ENCODE results near the gene RNF220.
"Not testable (repeated sequence)": the region's sequence is repeated elsewhere in the genome, so short reads cannot be mapped to it uniquely, and the experiment has no call there.

Gene RNF220

DNA sequence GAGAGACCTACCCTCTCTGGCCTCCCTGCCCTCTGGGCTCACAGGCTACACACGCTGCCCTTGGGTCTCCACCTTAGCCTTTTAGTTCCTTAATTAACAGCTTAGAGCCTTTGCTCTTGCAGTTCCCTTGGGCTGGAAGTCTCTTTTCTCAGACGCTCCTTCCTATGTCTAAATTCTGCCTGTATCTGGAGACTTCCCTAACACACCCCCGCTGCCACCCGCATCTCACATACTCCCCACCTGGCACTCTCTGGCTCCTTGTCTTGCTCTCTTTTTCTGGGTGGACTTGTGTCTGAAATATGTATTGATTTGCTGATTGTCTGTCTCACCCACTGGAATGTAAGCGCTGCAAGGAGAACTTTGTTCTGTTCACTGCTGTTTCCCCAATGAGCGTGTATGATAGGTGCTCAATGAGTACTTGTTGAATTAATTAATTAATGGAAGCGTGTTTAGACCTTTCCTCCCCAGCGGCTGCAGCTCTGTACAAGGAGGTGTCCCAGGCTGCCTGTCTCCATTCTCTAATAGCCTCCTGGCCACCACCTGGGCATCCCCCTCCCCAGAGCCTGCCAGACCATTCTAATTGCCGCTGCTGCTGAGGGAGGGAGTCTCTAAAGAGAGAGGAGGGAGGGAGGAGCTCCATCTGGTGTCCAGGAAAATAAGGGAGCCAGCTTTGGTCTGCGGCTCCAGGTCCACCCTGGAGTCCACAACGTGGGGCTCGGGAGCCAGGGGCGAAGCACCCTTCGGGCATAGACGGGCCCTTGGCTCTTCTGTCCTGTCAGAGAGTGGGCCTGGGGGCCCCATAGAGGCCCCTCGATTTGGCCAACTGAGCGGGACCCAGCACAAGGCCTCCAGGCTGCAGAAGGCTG is 95.4 kb downstream of the RNF220 start:
- Histone ChIP-seq H3K27ac (ENCODE audit: low read depth, low read length, severe bottlenecking) (no peak overlapping the region), H3K9me3 (ENCODE audit: control insufficient read depth, low read length) (no peaks in the 10 kb centered on the region), H3K4me3 (ENCODE audit: extremely low read depth, insufficient read depth, low read length, poor library complexity, severe bottlenecking) (no peak overlapping the region), H3K36me3 (ENCODE audit: control insufficient read depth, insufficient read depth, low read length) (no peaks in the 10 kb centered on the region), H3K4me1 (ENCODE audit: control insufficient read depth, insufficient read depth, low read length, poor library complexity, severe bottlenecking) (peaks cover 12% of the 10 kb centered on the region)
- WGBS, 2 experiments (ENCODE audit: insufficient coverage in 2 of 2): 27 to 35% methylated on average over 8 of the region's 17 CpGs

- Histone ChIP-seq H3K27ac (ENCODE audit: low read depth, low read length, severe bottlenecking) (no peak overlapping the region), H3K9me3 (ENCODE audit: control insufficient read depth, low read length) (no peaks in the 10 kb centered on the region), H3K36me3 (ENCODE audit: control insufficient read depth, insufficient read depth, low read length) (no peaks in the 10 kb centered on the region), H3K4me3 (ENCODE audit: extremely low read depth, insufficient read depth, low read length, poor library complexity, severe bottlenecking) (no peak overlapping the region), H3K4me1 (ENCODE audit: control insufficient read depth, insufficient read depth, low read length, poor library complexity, severe bottlenecking) (peaks cover 12% of the 10 kb centered on the region)
- 3% methylated on average over 5 of the region's 13 CpGs for WGBS, 2 experiments (ENCODE audit: insufficient coverage in 2 of 2)
These were observed 96.2 kb downstream of the RNF220 start for GRCh38 chr1:44501047-44501890.

GRCh38 chr1:44502823-44503222 is 97.8 kb downstream of the RNF220 start:
- H3K9me3 ChIP-seq (ENCODE audit: control insufficient read depth, low read length); H3K36me3 ChIP-seq (ENCODE audit: control insufficient read depth, insufficient read depth, low read length); H3K27ac ChIP-seq (ENCODE audit: low read depth, low read length, severe bottlenecking); H3K4me3 ChIP-seq (ENCODE audit: extremely low read depth, insufficient read depth, low read length, poor library complexity, severe bottlenecking): not testable (repeated sequence)
- WGBS, 2 experiments (ENCODE audit: insufficient coverage in 2 of 2): 82 to 88% methylated on average over 3 to 6 of the region's 6 CpGs
- H3K4me1 ChIP-seq (ENCODE audit: control insufficient read depth, insufficient read depth, low read length, poor library complexity, severe bottlenecking): peaks cover 17% of the 10 kb centered on the region

- H3K27ac ChIP-seq (ENCODE audit: low read depth, low read length, severe bottlenecking): no peak overlapping the region
- 87 to 96% methylated on average over 4 to 6 of the region's 6 CpGs for WGBS, 2 experiments (ENCODE audit: insufficient coverage in 2 of 2)
- H3K4me1 ChIP-seq (ENCODE audit: control insufficient read depth, insufficient read depth, low read length, poor library complexity, severe bottlenecking): peaks cover 17% of the 10 kb centered on the region
- no peaks in the 10 kb centered on the region for H3K9me3 ChIP-seq (ENCODE audit: control insufficient read depth, low read length)
- no peak overlapping the region for H3K4me3 ChIP-seq (ENCODE audit: extremely low read depth, insufficient read depth, low read length, poor library complexity, severe bottlenecking)
- no peaks in the 10 kb centered on the region for H3K36me3 ChIP-seq (ENCODE audit: control insufficient read depth, insufficient read depth, low read length)
These were observed 98.6 kb downstream of the RNF220 start for GRCh38 chr1:44503625-44504024.

DNA sequence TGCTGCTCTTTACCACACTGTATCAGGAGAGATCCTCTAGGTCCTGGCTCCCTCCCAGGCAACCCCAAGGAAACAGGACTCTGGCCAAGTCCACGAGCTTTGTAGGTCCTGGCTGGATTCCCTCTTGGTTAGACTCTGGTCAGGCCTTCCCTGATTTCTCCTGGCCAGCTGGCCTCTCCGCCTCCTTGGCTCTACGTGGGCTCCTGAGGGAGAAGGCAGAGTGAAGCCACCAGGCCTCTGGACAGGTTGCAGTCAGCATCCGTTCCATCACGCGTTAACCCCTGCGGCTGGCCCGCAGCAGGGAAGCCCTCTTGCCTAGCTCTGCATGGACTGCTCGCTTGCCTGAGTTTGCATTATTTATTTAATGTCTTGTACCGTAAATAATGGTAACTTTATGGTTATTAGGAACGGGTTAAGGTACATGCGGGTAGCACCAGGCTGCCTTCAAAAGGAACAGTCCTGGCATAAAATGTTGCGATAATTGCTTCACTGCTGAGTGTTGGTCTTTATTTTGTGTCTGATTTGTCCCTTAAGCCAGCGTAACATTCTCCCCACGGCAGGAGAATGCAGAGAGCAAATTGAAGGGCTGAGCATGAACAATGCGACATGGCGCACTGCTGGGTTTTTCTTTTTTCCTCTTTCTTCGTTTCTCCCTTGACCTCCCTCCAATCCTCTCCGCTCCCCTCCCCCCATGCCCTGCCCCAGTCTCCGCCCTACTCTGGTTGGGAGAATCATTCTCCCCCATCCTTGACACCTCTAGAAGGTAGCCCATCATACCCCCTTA is 100.3 kb downstream of the RNF220 start:
- 67 to 72% methylated on average over 19 of the region's 20 CpGs for WGBS, 2 experiments (ENCODE audit: insufficient coverage in 2 of 2)
- H3K36me3 ChIP-seq (ENCODE audit: control insufficient read depth, insufficient read depth, low read length): no peaks in the 10 kb centered on the region

DNA sequence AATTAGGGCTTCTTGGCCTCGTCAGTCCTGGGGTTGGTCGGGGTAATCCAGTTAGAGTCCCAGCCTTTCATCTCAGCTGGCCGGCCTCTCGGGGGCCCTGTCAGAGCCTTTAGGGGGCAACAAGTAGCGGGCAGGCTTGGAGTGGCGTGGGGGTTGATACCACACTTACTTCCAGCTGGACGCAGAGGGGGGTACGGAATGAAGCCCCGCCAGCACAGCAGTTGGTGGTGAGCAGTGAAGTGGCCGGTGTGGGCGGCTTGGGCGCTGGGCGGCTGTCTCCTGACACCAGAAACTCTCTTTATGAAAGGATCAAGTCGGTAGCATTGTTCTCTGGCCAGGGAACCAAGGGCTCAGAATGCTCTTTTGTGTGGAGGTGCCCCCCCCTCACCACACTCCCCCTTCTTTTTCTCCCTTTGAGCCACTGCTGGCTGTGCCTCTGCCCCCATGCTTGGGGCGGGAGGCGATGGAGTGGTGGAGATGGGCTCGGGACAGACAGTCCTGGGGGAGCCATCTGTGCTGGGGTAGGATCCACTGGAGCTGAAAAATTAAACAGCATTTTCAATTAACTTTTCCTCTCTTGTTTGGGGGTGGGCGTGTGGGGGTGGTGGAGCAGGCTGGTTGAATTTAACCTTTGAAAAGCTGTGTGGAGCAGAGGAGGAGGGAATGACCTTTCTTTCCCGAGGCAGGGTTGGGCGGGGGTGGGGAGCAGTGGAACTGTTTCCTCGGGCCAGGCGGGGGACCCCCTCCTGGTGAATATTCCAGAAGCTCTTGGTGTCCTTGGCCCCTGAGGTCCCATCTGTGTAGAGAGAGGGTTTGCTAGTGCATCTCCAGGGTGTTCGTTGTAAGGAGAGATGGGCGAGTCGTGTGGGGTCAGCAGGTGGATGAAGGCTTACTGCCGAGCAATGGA is 102.7 kb downstream of the RNF220 start:
- Histone ChIP-seq H3K36me3 (ENCODE audit: control insufficient read depth, insufficient read depth, low read length) (no peaks in the 10 kb centered on the region), H3K4me3 (ENCODE audit: extremely low read depth, insufficient read depth, low read length, poor library complexity, severe bottlenecking) (no peak overlapping the region), H3K4me1 (ENCODE audit: control insufficient read depth, insufficient read depth, low read length, poor library complexity, severe bottlenecking) (peaks cover 5% of the 10 kb centered on the region), H3K27ac (ENCODE audit: low read depth, low read length, severe bottlenecking) (no peak overlapping the region), H3K9me3 (ENCODE audit: control insufficient read depth, low read length) (no peaks in the 10 kb centered on the region)
- WGBS, 2 experiments (ENCODE audit: insufficient coverage in 2 of 2): 26 to 28% methylated on average over 12 to 13 of the region's 26 CpGs

More for the DNA sequence above, 100.3 kb downstream of the RNF220 start:
- Histone ChIP-seq H3K9me3 (ENCODE audit: control insufficient read depth, low read length) (no peaks in the 10 kb centered on the region), H3K4me1 (ENCODE audit: control insufficient read depth, insufficient read depth, low read length, poor library complexity, severe bottlenecking) (peaks cover 17% of the 10 kb centered on the region), H3K4me3 (ENCODE audit: extremely low read depth, insufficient read depth, low read length, poor library complexity, severe bottlenecking) (no peak overlapping the region), H3K27ac (ENCODE audit: low read depth, low read length, severe bottlenecking) (no peak overlapping the region)

DNA sequence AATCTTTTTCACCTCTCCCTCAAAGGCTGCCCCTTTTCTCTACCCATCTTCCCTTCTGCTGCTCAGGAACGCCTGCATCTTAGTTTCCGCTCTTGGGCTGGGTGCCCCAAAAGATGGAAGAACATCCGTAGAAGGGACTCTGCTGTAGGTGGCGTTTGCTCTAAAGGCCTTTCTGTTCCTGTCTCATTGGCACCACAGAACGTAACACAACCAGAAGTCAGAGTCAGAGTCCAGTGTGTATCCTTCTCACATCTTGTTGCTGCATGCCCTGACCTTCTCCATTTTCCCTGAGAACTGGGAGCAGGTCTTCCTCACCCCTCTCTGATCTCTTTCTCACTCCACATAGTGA is 103.3 kb downstream of the RNF220 start:
- H3K27ac ChIP-seq (ENCODE audit: low read depth, low read length, severe bottlenecking): no peak overlapping the region
- WGBS, 2 experiments (ENCODE audit: insufficient coverage in 2 of 2): 84 to 89% methylated on average over 5 of the region's 5 CpGs
- H3K4me1 ChIP-seq (ENCODE audit: control insufficient read depth, insufficient read depth, low read length, poor library complexity, severe bottlenecking): peaks cover 5% of the 10 kb centered on the region
- H3K4me3 ChIP-seq (ENCODE audit: extremely low read depth, insufficient read depth, low read length, poor library complexity, severe bottlenecking): no peak overlapping the region
- no peaks in the 10 kb centered on the region for H3K9me3 ChIP-seq (ENCODE audit: control insufficient read depth, low read length)
- no peaks in the 10 kb centered on the region for H3K36me3 ChIP-seq (ENCODE audit: control insufficient read depth, insufficient read depth, low read length)

- Histone ChIP-seq H3K4me1 (ENCODE audit: control insufficient read depth, insufficient read depth, low read length, poor library complexity, severe bottlenecking) (peaks cover 5% of the 10 kb centered on the region), H3K27ac (ENCODE audit: low read depth, low read length, severe bottlenecking) (no peak overlapping the region), H3K36me3 (ENCODE audit: control insufficient read depth, insufficient read depth, low read length) (no peaks in the 10 kb centered on the region), H3K9me3 (ENCODE audit: control insufficient read depth, low read length) (no peaks in the 10 kb centered on the region), H3K4me3 (ENCODE audit: extremely low read depth, insufficient read depth, low read length, poor library complexity, severe bottlenecking) (no peak overlapping the region)
- 83 to 90% methylated on average over 3 of the region's 3 CpGs for WGBS, 2 experiments (ENCODE audit: insufficient coverage in 2 of 2)
These were observed 106.3 kb downstream of the RNF220 start for GRCh38 chr1:44511363-44511762.

DNA sequence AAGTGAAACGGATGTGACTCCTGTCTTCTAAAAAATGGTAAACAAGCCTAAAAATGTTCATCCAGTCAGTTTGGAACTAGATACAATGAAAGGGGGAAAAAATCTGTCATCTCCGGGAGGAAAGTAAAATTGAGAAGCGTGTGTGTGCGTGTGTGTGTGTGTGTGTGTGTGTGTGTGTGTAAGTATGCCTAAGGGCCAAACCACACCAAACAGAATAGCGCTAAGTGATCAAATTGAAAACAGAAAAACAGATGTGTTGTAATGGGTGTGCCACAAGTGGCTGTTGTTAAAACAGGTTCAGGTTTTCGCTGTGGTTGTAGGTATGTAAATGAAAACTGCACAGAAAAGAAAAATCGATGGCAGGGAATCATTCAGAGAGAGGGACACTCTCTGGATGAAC is 106.7 kb downstream of the RNF220 start:
- H3K4me3 ChIP-seq (ENCODE audit: extremely low read depth, insufficient read depth, low read length, poor library complexity, severe bottlenecking): no peak overlapping the region
- 87 to 90% methylated on average over 6 to 7 of the region's 7 CpGs for WGBS, 2 experiments (ENCODE audit: insufficient coverage in 2 of 2)
- no peaks in the 10 kb centered on the region for H3K36me3 ChIP-seq (ENCODE audit: control insufficient read depth, insufficient read depth, low read length)
- H3K27ac ChIP-seq (ENCODE audit: low read depth, low read length, severe bottlenecking): no peak overlapping the region
- H3K4me1 ChIP-seq (ENCODE audit: control insufficient read depth, insufficient read depth, low read length, poor library complexity, severe bottlenecking): peaks cover 5% of the 10 kb centered on the region
- no peaks in the 10 kb centered on the region for H3K9me3 ChIP-seq (ENCODE audit: control insufficient read depth, low read length)
